ENCODE data around the gene GPBAR1.
"Not testable (repeated sequence)": the region's sequence is repeated elsewhere in the genome, so short reads cannot be mapped to it uniquely, and the experiment has no call there.

GPBAR1 gene

GRCh38 chr2:218298314-218298875 lies 37.6 kb downstream of the GPBAR1 start:
- no peak overlapping the region for H3K9ac ChIP-seq (ENCODE audit: low read length in 2 of 2)
- H3K27me3 ChIP-seq (ENCODE audit: control insufficient read depth in 1 of 2, insufficient read depth in 2 of 2, low read length in 2 of 2) = no peaks in the 10 kb centered on the region
- no peak overlapping the region for H3K27ac ChIP-seq (ENCODE audit: low read length)
- no peak overlapping the region for H3K4me3 ChIP-seq (ENCODE audit: low read length in 2 of 2)
- no peaks in the 10 kb centered on the region for H3K36me3 ChIP-seq (ENCODE audit: control insufficient read depth in 2 of 2, insufficient read depth in 2 of 2, low read length in 2 of 2)
- H3K4me1 ChIP-seq (ENCODE audit: control insufficient read depth, insufficient read depth, low read length) = no peaks in the 10 kb centered on the region
- no peaks in the 10 kb centered on the region for H3K9me3 ChIP-seq (ENCODE audit: control insufficient read depth in 2 of 2, low read length in 2 of 2)

- H3K9ac ChIP-seq (ENCODE audit: low read length in 2 of 2) = no peak overlapping the region
- no peaks in the 10 kb centered on the region for H3K27me3 ChIP-seq (ENCODE audit: control insufficient read depth in 1 of 2, insufficient read depth in 2 of 2, low read length in 2 of 2)
- no peaks in the 10 kb centered on the region for H3K4me1 ChIP-seq (ENCODE audit: control insufficient read depth, insufficient read depth, low read length)
- no peak overlapping the region for H3K4me3 ChIP-seq (ENCODE audit: low read length in 2 of 2)
- H3K27ac ChIP-seq (ENCODE audit: low read length) = no peak overlapping the region
- H3K36me3 ChIP-seq (ENCODE audit: control insufficient read depth in 2 of 2, insufficient read depth in 2 of 2, low read length in 2 of 2) = no peaks in the 10 kb centered on the region
- H3K9me3 ChIP-seq (ENCODE audit: control insufficient read depth in 2 of 2, low read length in 2 of 2) = no peaks in the 10 kb centered on the region
Observed at GRCh38 chr2:218300141-218300540, 39.3 kb downstream of the GPBAR1 start.

GRCh38 chr2:218301176-218301819 lies 40.5 kb downstream of the GPBAR1 start:
- H3K9me3 ChIP-seq (ENCODE audit: control insufficient read depth in 2 of 2, low read length in 2 of 2) = no peaks in the 10 kb centered on the region
- H3K4me1 ChIP-seq (ENCODE audit: control insufficient read depth, insufficient read depth, low read length) = no peaks in the 10 kb centered on the region
- H3K36me3 ChIP-seq (ENCODE audit: control insufficient read depth in 2 of 2, insufficient read depth in 2 of 2, low read length in 2 of 2) = no peaks in the 10 kb centered on the region
- H3K9ac ChIP-seq (ENCODE audit: low read length in 2 of 2) = no peak overlapping the region
- H3K27ac ChIP-seq (ENCODE audit: low read length) = no peak overlapping the region
- H3K4me3 ChIP-seq (ENCODE audit: low read length in 2 of 2) = no peak overlapping the region
- H3K27me3 ChIP-seq (ENCODE audit: control insufficient read depth in 1 of 2, insufficient read depth in 2 of 2, low read length in 2 of 2) = no peaks in the 10 kb centered on the region

GRCh38 chr2:218305383-218305782 lies 44.6 kb downstream of the GPBAR1 start:
- H3K36me3 ChIP-seq (ENCODE audit: control insufficient read depth in 2 of 2, insufficient read depth in 2 of 2, low read length in 2 of 2) = no peaks in the 10 kb centered on the region
- no peaks in the 10 kb centered on the region for H3K27me3 ChIP-seq (ENCODE audit: control insufficient read depth in 1 of 2, insufficient read depth in 2 of 2, low read length in 2 of 2)
- H3K27ac ChIP-seq (ENCODE audit: low read length) = no peak overlapping the region
- no peaks in the 10 kb centered on the region for H3K9me3 ChIP-seq (ENCODE audit: control insufficient read depth in 2 of 2, low read length in 2 of 2)
- no peak overlapping the region for H3K4me3 ChIP-seq (ENCODE audit: low read length in 2 of 2)
- H3K9ac ChIP-seq (ENCODE audit: low read length in 2 of 2) = no peak overlapping the region
- H3K4me1 ChIP-seq (ENCODE audit: control insufficient read depth, insufficient read depth, low read length) = no peaks in the 10 kb centered on the region

- H3K9ac ChIP-seq (ENCODE audit: low read length in 2 of 2) = no peak overlapping the region
- H3K36me3 ChIP-seq (ENCODE audit: control insufficient read depth in 2 of 2, insufficient read depth in 2 of 2, low read length in 2 of 2) = no peaks in the 10 kb centered on the region
- no peaks in the 10 kb centered on the region for H3K27me3 ChIP-seq (ENCODE audit: control insufficient read depth in 1 of 2, insufficient read depth in 2 of 2, low read length in 2 of 2)
- H3K27ac ChIP-seq (ENCODE audit: low read length) = no peak overlapping the region
- no peaks in the 10 kb centered on the region for H3K4me1 ChIP-seq (ENCODE audit: control insufficient read depth, insufficient read depth, low read length)
- no peaks in the 10 kb centered on the region for H3K9me3 ChIP-seq (ENCODE audit: control insufficient read depth in 2 of 2, low read length in 2 of 2)
- no peak overlapping the region for H3K4me3 ChIP-seq (ENCODE audit: low read length in 2 of 2)
Observed at GRCh38 chr2:218306184-218306920, 45.5 kb downstream of the GPBAR1 start.

- Histone ChIP-seq H3K4me1 (ENCODE audit: control insufficient read depth, insufficient read depth, low read length) (no peaks in the 10 kb centered on the region), H3K4me3 (ENCODE audit: low read length in 2 of 2) (no peak overlapping the region), H3K36me3 (ENCODE audit: control insufficient read depth in 2 of 2, insufficient read depth in 2 of 2, low read length in 2 of 2) (no peaks in the 10 kb centered on the region), H3K27ac (ENCODE audit: low read length) (no peak overlapping the region), H3K9me3 (ENCODE audit: control insufficient read depth in 2 of 2, low read length in 2 of 2) (no peaks in the 10 kb centered on the region), H3K9ac (ENCODE audit: low read length in 2 of 2) (no peak overlapping the region), H3K27me3 (ENCODE audit: control insufficient read depth in 1 of 2, insufficient read depth in 2 of 2, low read length in 2 of 2) (no peaks in the 10 kb centered on the region)
Observed at GRCh38 chr2:218307415-218308090, 46.7 kb downstream of the GPBAR1 start.

- H3K4me1 ChIP-seq (ENCODE audit: control insufficient read depth, insufficient read depth, low read length) = no peaks in the 10 kb centered on the region
- H3K9me3 ChIP-seq (ENCODE audit: control insufficient read depth in 2 of 2, low read length in 2 of 2) = no peaks in the 10 kb centered on the region
- no peaks in the 10 kb centered on the region for H3K27me3 ChIP-seq (ENCODE audit: control insufficient read depth in 1 of 2, insufficient read depth in 2 of 2, low read length in 2 of 2)
- H3K36me3 ChIP-seq (ENCODE audit: control insufficient read depth in 2 of 2, insufficient read depth in 2 of 2, low read length in 2 of 2) = no peaks in the 10 kb centered on the region
- H3K9ac ChIP-seq (ENCODE audit: low read length in 2 of 2) = no peak overlapping the region
- H3K4me3 ChIP-seq (ENCODE audit: low read length in 2 of 2) = no peak overlapping the region
- H3K27ac ChIP-seq (ENCODE audit: low read length) = no peak overlapping the region
Observed at GRCh38 chr2:218310853-218311540, 50.2 kb downstream of the GPBAR1 start.

GRCh38 chr2:218311541-218312266 lies 50.9 kb downstream of the GPBAR1 start:
- H3K9ac ChIP-seq (ENCODE audit: low read length in 2 of 2); H3K36me3 ChIP-seq (ENCODE audit: control insufficient read depth in 2 of 2, insufficient read depth in 2 of 2, low read length in 2 of 2); H3K4me3 ChIP-seq (ENCODE audit: low read length in 2 of 2); H3K27me3 ChIP-seq (ENCODE audit: control insufficient read depth in 1 of 2, insufficient read depth in 2 of 2, low read length in 2 of 2); H3K9me3 ChIP-seq (ENCODE audit: control insufficient read depth in 2 of 2, low read length in 2 of 2); H3K4me1 ChIP-seq (ENCODE audit: control insufficient read depth, insufficient read depth, low read length); H3K27ac ChIP-seq (ENCODE audit: low read length): not testable (repeated sequence)

- no peak overlapping the region for H3K9ac ChIP-seq (ENCODE audit: low read length in 2 of 2)
- no peaks in the 10 kb centered on the region for H3K36me3 ChIP-seq (ENCODE audit: control insufficient read depth in 2 of 2, insufficient read depth in 2 of 2, low read length in 2 of 2)
- H3K27me3 ChIP-seq (ENCODE audit: control insufficient read depth in 1 of 2, insufficient read depth in 2 of 2, low read length in 2 of 2) = no peaks in the 10 kb centered on the region
- H3K4me1 ChIP-seq (ENCODE audit: control insufficient read depth, insufficient read depth, low read length) = no peaks in the 10 kb centered on the region
- H3K27ac ChIP-seq (ENCODE audit: low read length) = no peak overlapping the region
- H3K4me3 ChIP-seq (ENCODE audit: low read length in 2 of 2) = no peak overlapping the region
- H3K9me3 ChIP-seq (ENCODE audit: control insufficient read depth in 2 of 2, low read length in 2 of 2) = no peaks in the 10 kb centered on the region
Observed at GRCh38 chr2:218312267-218312756, 51.5 kb downstream of the GPBAR1 start.

- H3K36me3 ChIP-seq (ENCODE audit: control insufficient read depth in 2 of 2, insufficient read depth in 2 of 2, low read length in 2 of 2) = no peaks in the 10 kb centered on the region
- H3K4me3 ChIP-seq (ENCODE audit: low read length in 2 of 2) = no peak overlapping the region
- no peaks in the 10 kb centered on the region for H3K4me1 ChIP-seq (ENCODE audit: control insufficient read depth, insufficient read depth, low read length)
- no peak overlapping the region for H3K27ac ChIP-seq (ENCODE audit: low read length)
- no peaks in the 10 kb centered on the region for H3K9me3 ChIP-seq (ENCODE audit: control insufficient read depth in 2 of 2, low read length in 2 of 2)
- no peak overlapping the region for H3K9ac ChIP-seq (ENCODE audit: low read length in 2 of 2)
- H3K27me3 ChIP-seq (ENCODE audit: control insufficient read depth in 1 of 2, insufficient read depth in 2 of 2, low read length in 2 of 2) = no peaks in the 10 kb centered on the region
Observed at GRCh38 chr2:218313356-218313755, 52.5 kb downstream of the GPBAR1 start.

Data from stomach smooth muscle (tissue), 2 donors.